ENCODE results near the gene FHIT. TPM values are rescaled to one million over a fixed set of nuclear protein-coding genes. Genes with fewer than 3 reads are reported as not detected.

The FHIT gene
- total RNA-seq, 4 donors from 2014 or later, result 8.8 to 35.6 (median 12.6) TPM

- Histone ChIP-seq H3K9me3 (no peaks in the 10 kb centered on the region), H3K4me3 (no peak overlapping the region), H3K36me3 (no peaks in the 10 kb centered on the region), H3K27me3 (no peaks in the 10 kb centered on the region), H3K27ac (no peak overlapping the region), H3K4me1 (no peaks in the 10 kb centered on the region)
- TF ChIP-seq EP300 (IDR thresholded peaks at IDR 0.05), result no peak
- TF ChIP-seq POLR2A (IDR thresholded peaks at IDR 0.05), result no peak
- TF ChIP-seq POLR2AphosphoS5 (IDR thresholded peaks at IDR 0.05), result no peak
- no peak for TF ChIP-seq CTCF (IDR thresholded peaks at IDR 0.05)
- 97% methylated on average over 6 of the region's 6 CpGs for WGBS
- no peak for DNase-seq (ENCODE audit: low spot score in 2 of 2)
Measured at GRCh38 chr3:59699648-59700320, 1551.5 kb downstream of the FHIT start.

All from suprapubic skin (tissue), 4 donors.